HG03354 (cell line): ENCODE measurements around the gene COBLL1.

Source experiments
- ATAC-seq: cut with Tn5 transposase; IDR thresholded peaks from one replicate; pipeline ENCODE4 v1.9.1; 2021; ENCODE audit warnings: mild to moderate bottlenecking; ENCODE audit not compliant: unreplicated experiment, poor library complexity, severe bottlenecking

Gene COBLL1

DNA sequence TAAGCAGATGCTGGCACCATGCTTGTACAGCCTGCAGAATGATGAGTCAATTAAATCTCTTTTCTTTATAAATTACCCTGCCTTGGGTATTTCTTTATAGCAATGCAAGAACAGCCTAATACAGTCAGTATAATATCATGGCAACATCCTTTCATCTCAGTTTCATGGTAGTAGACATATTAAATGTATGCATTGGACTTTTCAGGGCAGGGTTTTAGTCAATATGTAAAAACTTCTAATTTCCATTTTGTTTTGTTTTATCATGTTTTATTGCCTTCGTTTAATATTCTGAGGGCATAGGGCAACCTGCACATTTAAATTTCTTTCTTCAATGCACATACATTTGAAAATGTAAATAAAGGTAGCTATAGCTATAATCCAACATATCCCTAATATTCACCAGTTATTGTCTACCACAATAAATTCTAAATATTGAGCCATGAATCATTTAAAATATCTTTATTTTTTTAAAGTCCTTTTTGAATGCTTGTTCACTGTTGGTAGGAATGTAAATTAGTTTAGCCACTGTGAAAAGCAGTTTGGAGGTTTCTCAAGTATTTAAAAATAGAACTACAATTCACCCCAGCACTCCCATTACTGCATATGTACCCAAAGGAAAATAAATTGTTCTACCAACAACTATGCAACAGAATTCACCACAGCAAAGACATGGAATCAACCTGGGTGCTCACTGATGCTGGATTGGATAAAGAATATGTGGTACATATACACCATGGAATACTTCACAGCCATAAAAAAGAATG lies 178.6 kb downstream of the COBLL1 start:
- no peak for ATAC-seq

DNA sequence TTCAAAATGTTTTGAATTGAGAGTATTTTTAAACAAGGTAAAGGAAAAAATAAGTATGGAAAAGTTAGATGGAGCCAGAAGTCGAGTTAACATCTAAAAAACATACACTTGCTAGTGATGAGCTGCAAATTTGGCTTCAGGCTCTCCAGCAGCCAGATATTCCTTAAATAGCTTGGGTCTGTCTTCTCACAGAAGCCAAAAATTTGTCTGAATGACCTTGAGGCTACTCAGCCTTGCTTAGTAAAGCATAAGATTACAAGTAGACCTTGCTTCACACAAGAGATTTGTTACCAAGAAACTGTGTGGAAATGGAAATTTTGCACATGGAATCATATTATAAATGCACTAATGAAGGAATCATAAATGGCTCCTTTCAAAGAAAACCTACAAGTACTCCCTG lies 179.6 kb downstream of the COBLL1 start:
- no peak for ATAC-seq

DNA sequence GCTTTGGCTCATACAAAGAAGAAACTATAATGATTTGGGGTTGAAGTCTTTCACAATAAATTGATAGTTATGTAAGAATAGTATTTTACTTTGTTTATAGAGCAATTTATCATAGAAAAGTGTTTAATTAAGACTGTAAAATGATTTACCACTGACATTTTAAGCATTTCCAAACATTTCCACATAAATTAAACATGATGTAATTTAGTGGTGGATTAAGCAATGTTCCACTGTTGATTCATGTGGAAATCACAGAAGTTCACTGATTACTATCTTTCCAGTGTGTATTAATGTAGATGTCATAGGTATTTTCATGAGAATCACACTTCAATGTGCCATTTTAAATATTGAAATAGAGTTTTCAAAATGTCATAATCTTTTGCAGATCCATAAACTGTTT lies 180.3 kb downstream of the COBLL1 start:
- ATAC-seq = no peak

DNA sequence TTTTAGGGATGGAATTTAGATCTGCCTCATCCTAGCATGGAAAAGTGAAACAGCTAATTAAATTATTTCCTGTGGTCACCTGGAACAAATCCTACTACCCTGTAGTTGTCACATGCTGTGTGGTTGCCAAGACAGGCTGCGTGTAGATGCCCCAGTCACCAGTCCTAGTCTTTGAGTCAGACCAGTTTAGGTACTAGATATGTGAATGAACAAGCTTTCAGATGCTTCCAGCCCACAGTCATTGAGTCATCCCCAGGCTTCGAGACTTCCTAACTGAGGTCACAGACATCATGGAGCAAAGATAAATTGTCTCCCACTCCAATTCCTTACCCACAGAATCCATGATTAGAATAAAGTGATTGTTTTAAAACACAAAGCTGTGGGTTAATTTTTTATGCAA lies 184.5 kb downstream of the COBLL1 start:
- ATAC-seq = no peak

DNA sequence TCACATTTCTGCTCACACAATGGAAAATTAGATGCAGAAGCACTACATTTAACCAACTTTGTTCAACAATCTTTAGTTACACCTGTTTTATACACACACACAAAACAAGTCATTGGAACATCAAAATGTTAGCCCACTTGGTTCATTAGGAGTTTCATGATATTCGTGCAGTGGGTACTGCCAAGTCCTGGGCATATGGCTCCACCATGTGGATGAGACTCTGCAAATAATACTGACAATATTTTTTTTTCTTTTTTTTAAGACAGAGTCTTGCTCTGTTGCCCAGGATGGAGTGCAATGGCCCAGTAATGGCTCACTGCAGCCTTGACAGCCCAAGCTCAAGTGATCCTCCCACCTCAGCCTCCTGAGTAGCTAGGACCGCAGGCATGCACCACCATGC lies 185.9 kb downstream of the COBLL1 start:
- no peak for ATAC-seq

DNA sequence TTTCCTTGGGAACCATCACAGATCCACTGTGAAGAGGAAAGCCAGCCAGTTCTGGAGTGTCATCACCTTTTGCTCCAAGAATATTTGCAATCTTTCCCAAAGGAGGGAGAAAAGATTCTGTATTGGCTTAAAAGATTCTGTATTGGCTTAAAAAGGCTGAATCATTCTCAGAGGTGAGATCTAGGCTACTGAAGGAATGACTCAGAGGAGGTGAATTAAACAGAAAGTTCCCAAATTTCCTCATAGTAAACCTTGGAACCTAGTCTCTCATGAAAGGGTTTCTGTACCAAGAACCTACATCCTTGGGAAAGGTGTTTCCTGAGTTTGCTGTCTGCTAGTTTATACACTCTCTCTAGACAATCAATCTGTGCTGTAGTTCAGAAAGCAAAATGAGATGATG lies 186.3 kb downstream of the COBLL1 start:
- ATAC-seq = no peak

DNA sequence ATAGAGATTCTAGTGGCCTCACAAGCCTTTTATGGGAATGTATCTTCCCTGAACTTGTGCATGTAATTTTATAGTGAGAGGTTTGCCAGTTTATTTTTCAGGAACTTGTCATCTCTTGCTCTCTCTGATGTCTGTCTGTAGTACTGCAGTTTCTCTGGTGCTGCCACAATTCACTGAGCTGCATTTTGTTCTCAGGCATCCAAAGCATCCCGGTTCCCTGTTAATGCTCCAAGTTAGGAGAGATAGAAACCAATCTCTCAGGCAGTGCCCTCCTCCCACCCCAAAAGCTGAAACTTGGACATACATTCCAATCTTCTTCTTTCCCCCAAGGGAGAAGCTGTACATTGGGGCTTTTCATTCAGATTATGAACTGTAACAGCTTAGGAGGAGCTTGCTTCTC lies 190.3 kb downstream of the COBLL1 start:
- ATAC-seq = no peak

DNA sequence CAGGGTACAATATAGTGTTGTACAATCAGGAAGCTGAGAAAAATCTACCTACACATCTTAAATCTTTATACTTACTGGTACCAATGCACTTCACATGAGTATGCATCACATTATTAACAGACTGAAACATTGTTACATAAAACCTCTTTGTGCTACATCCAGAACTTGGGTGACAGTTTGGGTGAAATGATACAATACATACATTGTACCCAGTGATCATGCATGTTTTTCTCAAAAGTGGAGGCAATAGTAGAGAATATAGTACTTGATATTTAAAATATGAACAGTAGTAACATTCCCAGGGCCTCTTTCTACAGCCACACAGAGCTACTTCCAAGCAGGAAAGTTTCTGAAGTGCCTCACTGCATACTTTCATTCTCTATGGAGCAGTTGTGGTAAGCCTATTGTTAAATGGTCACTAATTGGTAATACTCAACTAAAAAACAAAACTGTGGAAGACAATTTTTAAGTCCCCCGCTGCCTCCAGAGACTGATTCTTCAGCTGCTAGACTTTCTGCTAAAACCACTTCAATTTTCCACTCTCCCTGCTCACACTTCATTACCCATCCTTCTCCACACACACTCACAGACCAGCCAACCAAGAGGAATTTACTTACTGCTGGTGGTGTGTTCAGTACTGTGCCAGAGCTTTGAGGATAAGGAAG lies 197.5 kb downstream of the COBLL1 start:
- no peak for ATAC-seq

DNA sequence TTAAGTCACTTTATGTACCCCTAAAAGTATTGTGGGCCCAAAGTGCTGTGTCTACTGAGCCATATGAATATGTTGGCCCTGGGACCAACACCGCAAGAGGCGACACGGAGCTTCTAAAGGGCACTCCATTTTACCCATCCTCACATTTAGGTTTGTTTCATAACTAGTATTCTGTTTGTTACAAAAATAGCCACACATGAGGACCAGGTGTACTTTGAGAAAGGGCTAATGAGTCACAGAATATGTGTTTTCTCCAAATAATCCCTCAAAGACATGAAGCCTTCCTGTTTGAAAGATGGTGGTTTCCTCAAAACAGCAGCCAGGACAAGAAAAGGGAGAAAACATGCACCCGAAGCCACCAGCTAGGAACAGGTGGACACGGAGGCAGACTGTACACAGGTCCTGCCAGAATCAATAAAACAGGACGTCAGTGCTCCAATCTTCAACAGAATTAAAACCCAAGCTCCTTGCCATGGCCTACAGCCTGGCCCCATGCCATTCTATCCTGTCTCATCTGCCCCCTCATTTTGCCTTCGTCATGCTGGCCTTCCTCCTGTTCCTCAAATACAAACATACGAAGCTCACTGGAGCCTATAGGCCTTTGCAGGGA lies 198.6 kb downstream of the COBLL1 start:
- ATAC-seq = no peak

DNA sequence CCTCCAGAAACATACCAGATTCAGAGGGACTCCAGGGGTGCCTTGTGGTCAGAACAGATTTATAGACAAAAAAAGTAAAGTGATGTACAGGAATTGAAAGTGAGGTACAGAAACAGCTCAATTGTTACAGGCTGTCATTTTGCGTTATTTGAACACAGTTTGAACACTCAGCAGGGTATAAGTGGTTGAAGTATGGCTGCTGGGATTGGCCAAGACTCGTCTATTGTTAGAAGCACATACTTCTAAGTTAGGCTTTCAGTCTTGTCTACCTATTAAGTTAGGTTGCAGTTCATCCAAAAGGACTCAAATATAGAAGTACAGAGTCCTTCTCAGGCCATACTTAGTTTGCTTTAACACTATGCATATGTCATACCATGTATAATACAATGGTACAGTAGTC lies 199.4 kb downstream of the COBLL1 start:
- ATAC-seq = no peak
